Esophagus mucosa (tissue), 1 donor: ENCODE measurements around the gene LRRN4CL. TPM values are rescaled to one million over a fixed set of nuclear protein-coding genes. Genes with fewer than 3 reads are reported as not detected.
"Not testable (repeated sequence)": the region's sequence is repeated elsewhere in the genome, so short reads cannot be mapped to it uniquely, and the experiment has no call there.

Source experiments
- ATAC-seq: fragments of 200-7000 bp; cut with Tn5 transposase; one replicate; pipeline ENCODE4 v1.9.1; 2020
- total RNA-seq: library from RNA; stranded (reverse); gene quantifications from one replicate; pipeline ENCODE4 v1.2.4, GENCODE V29; 2023
- donor health status: DM: yes; HTN: yes; CAD: no.

The LRRN4CL gene
- total RNA-seq, 1 donor from 2014 or later, result 1.1 TPM

GRCh38 chr11:62709247-62710000 is 20.1 kb upstream of the LRRN4CL start:
- peak; percentile 85 for ATAC-seq

- peak; percentile 47 for ATAC-seq
These were observed 19.5 kb upstream of the LRRN4CL start for GRCh38 chr11:62708793-62709192.

GRCh38 chr11:62708392-62708791 is 19.1 kb upstream of the LRRN4CL start:
- no peak for ATAC-seq

GRCh38 chr11:62707277-62707861 is 18.0 kb upstream of the LRRN4CL start, which contains the start of the genes BSCL2 and GNG3:
BSCL2 (minus strand) TSS chr11:62707424; CDS start chr11:62707195, 229 bp downstream.
GNG3 (plus strand) TSS chr11:62707676; CDS start chr11:62708296, 620 bp downstream.
- no peak for ATAC-seq

GRCh38 chr11:62706850-62707247 is 17.5 kb upstream of the LRRN4CL start:
- ATAC-seq, result no peak

- ATAC-seq, result peak; percentile 84
These were observed 16.8 kb upstream of the LRRN4CL start for GRCh38 chr11:62705880-62706849.

GRCh38 chr11:62705413-62705812 is 16.1 kb upstream of the LRRN4CL start:
- ATAC-seq, result no peak

- not testable (repeated sequence) for ATAC-seq
These were observed 14.6 kb upstream of the LRRN4CL start for GRCh38 chr11:62703921-62704320.

GRCh38 chr11:62702246-62702645 is 12.9 kb upstream of the LRRN4CL start:
- ATAC-seq, result peak; percentile 38

GRCh38 chr11:62694455-62695167 is 5.3 kb upstream of the LRRN4CL start:
- ATAC-seq, result peak; percentile 69

- not testable (repeated sequence) for ATAC-seq
These were observed 4.3 kb upstream of the LRRN4CL start for GRCh38 chr11:62693624-62694023.

GRCh38 chr11:62688491-62688890 is 839 bp downstream of the LRRN4CL start:
- ATAC-seq, result no peak

GRCh38 chr11:62687508-62688396 is 1.6 kb downstream of the LRRN4CL start:
- peak; percentile 6 for ATAC-seq

GRCh38 chr11:62682518-62682917 is 6.8 kb downstream of the LRRN4CL start:
- ATAC-seq, result no peak

GRCh38 chr11:62680825-62681240 is 8.5 kb downstream of the LRRN4CL start:
- peak; percentile 77 for ATAC-seq

- ATAC-seq, result peak; percentile 84
These were observed 10.3 kb downstream of the LRRN4CL start, which contains the start of gene UBXN1 for GRCh38 chr11:62678770-62679696. UBXN1 (minus strand) TSS chr11:62679073; CDS start chr11:62678923, 150 bp downstream.

GRCh38 chr11:62678433-62678769 is 10.9 kb downstream of the LRRN4CL start:
- no peak for ATAC-seq

- no peak for ATAC-seq
These were observed 11.6 kb downstream of the LRRN4CL start for GRCh38 chr11:62677714-62678113.

GRCh38 chr11:62677156-62677555 is 12.2 kb downstream of the LRRN4CL start:
- ATAC-seq, result no peak

GRCh38 chr11:62676698-62677097 is 12.6 kb downstream of the LRRN4CL start:
- no peak for ATAC-seq
